Measurements from ENCODE around the gene CFAP97D2. TPM values are rescaled to one million over a fixed set of nuclear protein-coding genes. Genes with fewer than 3 reads are reported as not detected.

The CFAP97D2 gene
- total RNA-seq, 4 donors from 2014 or later = not detected

DNA sequence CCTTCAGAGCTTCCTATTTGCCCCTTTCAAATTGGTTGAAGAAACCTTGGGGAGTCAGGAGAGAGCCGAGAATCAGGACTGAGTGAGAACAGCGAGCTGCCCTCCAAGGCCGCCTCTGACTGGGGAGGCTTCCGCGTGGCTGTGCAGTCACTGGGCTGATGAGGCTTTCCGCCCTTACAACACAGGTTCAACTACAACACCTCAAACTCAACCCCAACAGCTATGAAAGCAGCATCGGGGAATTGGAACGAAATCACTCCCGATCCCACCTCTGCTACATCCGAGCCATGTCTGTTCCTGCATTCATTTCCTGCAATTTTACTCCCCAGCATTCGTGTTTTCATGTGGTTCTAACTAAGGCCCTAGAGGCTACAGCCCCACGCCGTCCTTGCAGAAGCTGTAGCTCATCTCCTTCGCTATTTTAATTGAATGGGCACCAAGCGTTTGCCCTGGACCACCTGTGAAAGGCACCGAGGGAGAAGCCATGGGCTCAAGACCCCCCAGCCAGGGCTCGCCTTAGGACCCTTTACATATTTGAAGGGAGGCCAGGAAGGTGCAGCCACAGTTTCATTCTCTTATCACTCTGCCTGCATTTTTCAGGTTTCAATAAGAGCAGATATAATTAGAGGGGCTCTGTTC, 34.3 kb upstream of the CFAP97D2 start:
- DNase-seq = no peak
- no peak for TF ChIP-seq POLR2A (IDR thresholded peaks at IDR 0.05)
- TF ChIP-seq, protein P1, sequence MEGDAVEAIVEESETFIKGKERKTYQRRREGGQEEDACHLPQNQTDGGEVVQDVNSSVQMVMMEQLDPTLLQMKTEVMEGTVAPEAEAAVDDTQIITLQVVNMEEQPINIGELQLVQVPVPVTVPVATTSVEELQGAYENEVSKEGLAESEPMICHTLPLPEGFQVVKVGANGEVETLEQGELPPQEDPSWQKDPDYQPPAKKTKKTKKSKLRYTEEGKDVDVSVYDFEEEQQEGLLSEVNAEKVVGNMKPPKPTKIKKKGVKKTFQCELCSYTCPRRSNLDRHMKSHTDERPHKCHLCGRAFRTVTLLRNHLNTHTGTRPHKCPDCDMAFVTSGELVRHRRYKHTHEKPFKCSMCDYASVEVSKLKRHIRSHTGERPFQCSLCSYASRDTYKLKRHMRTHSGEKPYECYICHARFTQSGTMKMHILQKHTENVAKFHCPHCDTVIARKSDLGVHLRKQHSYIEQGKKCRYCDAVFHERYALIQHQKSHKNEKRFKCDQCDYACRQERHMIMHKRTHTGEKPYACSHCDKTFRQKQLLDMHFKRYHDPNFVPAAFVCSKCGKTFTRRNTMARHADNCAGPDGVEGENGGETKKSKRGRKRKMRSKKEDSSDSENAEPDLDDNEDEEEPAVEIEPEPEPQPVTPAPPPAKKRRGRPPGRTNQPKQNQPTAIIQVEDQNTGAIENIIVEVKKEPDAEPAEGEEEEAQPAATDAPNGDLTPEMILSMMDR (IDR thresholded peaks at IDR 0.05) = no peak
- no peaks in the 10 kb centered on the region for H3K27me3 ChIP-seq
- no peaks in the 10 kb centered on the region for H3K36me3 ChIP-seq
- no peak overlapping the region for H3K27ac ChIP-seq
- no peaks in the 10 kb centered on the region for H3K9me3 ChIP-seq
- H3K4me3 ChIP-seq (replicated peaks in 1 of 3) = no peak overlapping the region
- 91 to 93% methylated on average over 17 of the region's 17 CpGs for WGBS, 2 donors
- peaks cover 0 to 8% of the 10 kb centered on the region in 2 donors for H3K4me1 ChIP-seq
- intact Hi-C loops (cut with DNase I) = no loop called here

DNA sequence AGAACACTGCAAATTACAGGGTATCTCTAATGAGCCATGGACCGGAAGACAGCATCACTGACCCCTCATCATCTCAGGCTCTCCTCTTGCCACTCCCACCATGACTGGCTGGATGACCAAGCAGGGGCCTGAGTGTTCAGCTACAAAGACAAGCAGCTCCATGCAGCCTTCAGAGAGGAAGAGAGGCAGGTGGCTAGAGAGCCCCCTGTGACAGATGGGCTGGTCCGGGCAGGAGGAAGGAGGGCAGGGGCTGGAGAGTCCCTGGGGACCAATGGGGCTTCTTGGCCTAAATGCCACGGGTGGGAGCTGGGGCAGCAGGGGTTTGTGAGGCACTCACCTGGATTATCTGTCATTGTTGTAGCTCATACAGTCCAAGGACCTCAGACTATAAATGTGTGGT, 33.8 kb upstream of the CFAP97D2 start:
- Histone ChIP-seq H3K27ac (no peak overlapping the region), H3K27me3 (no peaks in the 10 kb centered on the region), H3K36me3 (no peaks in the 10 kb centered on the region), H3K4me3 (replicated peaks in 1 of 3) (no peak overlapping the region), H3K9me3 (no peaks in the 10 kb centered on the region), H3K4me1 (peaks cover 0 to 5% of the 10 kb centered on the region in 2 donors)
- DNase-seq = no peak
- TF ChIP-seq, protein P1 (IDR thresholded peaks at IDR 0.05) = no peak
- TF ChIP-seq POLR2A (IDR thresholded peaks at IDR 0.05) = no peak
- intact Hi-C loops (cut with DNase I) = no loop called here
- WGBS, 2 donors = 70 to 73% methylated on average over 3 of the region's 3 CpGs

DNA sequence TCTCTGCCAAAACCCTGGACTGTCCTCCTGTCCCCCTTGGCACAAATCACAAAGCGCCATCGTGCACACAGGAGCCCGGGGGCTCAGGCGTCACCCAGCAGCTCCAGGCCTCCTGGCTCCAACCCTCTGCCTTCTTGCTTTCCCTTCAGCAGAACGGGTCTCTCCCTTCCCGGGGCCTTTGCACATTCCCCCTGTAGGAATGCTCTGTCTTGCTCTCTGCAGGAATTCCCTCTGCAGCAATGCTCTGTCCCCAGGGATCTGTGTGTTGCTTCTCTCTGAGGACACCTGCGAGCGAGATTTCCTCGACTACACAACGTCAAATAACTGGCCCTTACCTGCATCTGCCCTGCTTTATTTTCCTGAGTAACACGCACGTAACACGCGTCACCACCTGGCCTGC, 33.3 kb upstream of the CFAP97D2 start:
- Histone ChIP-seq H3K4me3 (replicated peaks in 1 of 3) (no peak overlapping the region), H3K27ac (no peak overlapping the region), H3K4me1 (peaks cover 0 to 5% of the 10 kb centered on the region in 2 donors), H3K9me3 (no peaks in the 10 kb centered on the region), H3K27me3 (no peaks in the 10 kb centered on the region), H3K36me3 (no peaks in the 10 kb centered on the region)
- TF ChIP-seq POLR2A (IDR thresholded peaks at IDR 0.05) = no peak
- TF ChIP-seq, protein P1 (IDR thresholded peaks at IDR 0.05) = no peak
- DNase-seq = no peak
- intact Hi-C loops (cut with DNase I) = no loop called here
- 94 to 96% methylated on average over 14 of the region's 14 CpGs for WGBS, 2 donors

DNA sequence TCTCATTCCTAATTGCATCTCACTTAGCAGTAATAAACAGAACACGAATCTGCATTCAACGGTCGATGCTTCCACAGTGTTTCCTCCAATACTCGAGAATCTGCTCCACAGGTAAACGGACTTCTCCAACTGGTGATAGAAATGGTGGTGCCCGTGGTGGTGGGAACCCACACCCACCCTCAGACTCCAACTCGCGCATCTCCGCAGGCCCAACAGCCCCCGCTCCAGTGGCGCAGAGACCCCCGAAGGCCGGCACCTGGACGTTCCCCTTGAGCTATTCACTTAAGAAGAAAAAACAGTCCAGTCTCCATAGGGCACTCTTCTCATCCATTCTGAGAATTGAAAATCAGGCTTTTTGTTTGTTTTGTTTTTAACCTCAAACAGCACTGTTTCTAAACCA, 32.9 kb upstream of the CFAP97D2 start:
- TF ChIP-seq, protein P1 (IDR thresholded peaks at IDR 0.05) = no peak
- no peak for TF ChIP-seq POLR2A (IDR thresholded peaks at IDR 0.05)
- no peaks in the 10 kb centered on the region for H3K27me3 ChIP-seq
- 90 to 92% methylated on average over 14 of the region's 14 CpGs for WGBS, 2 donors
- no peak overlapping the region for H3K27ac ChIP-seq
- no peaks in the 10 kb centered on the region for H3K36me3 ChIP-seq
- intact Hi-C loops (cut with DNase I) = no loop called here
- H3K4me3 ChIP-seq (replicated peaks in 1 of 3) = no peak overlapping the region
- peaks cover 0 to 5% of the 10 kb centered on the region in 2 donors for H3K4me1 ChIP-seq
- no peak for DNase-seq
- H3K9me3 ChIP-seq = no peaks in the 10 kb centered on the region

DNA sequence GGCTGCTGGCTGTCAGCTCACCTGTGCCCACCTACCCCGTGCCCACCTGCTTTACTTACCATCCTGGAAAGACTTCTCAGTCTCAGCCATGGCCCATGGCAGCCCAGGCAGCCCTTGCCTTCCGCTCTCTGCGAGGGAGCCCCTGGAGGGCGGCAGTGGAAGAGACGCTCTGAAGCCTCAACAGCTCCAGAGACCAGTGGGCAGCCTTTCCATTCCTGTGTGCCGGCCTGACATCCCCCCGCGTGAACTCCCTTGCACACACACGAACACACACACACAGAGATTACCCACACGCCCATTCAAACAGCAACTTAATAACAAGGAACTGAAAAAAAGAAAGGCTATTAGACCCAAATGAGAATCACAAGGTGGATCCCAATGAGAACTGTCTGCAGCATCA, 32.4 kb upstream of the CFAP97D2 start:
- Histone ChIP-seq H3K4me3 (replicated peaks in 1 of 3) (no peak overlapping the region), H3K36me3 (no peaks in the 10 kb centered on the region), H3K4me1 (peaks cover 0 to 5% of the 10 kb centered on the region in 2 donors), H3K9me3 (no peaks in the 10 kb centered on the region), H3K27me3 (no peaks in the 10 kb centered on the region), H3K27ac (no peak overlapping the region)
- no peak for DNase-seq
- intact Hi-C loops (cut with DNase I) = no loop called here
- TF ChIP-seq, protein P1 (IDR thresholded peaks at IDR 0.05) = no peak
- TF ChIP-seq POLR2A (IDR thresholded peaks at IDR 0.05) = no peak
- WGBS, 2 donors = 62 to 77% methylated on average over 10 of the region's 10 CpGs

All from thyroid gland (tissue), 4 donors.